ENCODE data around the gene CFAP97D2.
"Not testable (repeated sequence)": the region's sequence is repeated elsewhere in the genome, so short reads cannot be mapped to it uniquely, and the experiment has no call there.

CFAP97D2 gene

GRCh38 chr13:114236227-114236626 lies 57.2 kb downstream of the CFAP97D2 start:
- DNase-seq (ENCODE audit: low spot score): no peak

GRCh38 chr13:114237415-114238112 lies 58.5 kb downstream of the CFAP97D2 start:
- no peak for DNase-seq (ENCODE audit: low spot score)

- DNase-seq (ENCODE audit: low spot score): no peak
Observed at GRCh38 chr13:114241918-114242317, 62.9 kb downstream of the CFAP97D2 start.

- DNase-seq (ENCODE audit: low spot score): no peak
Observed at GRCh38 chr13:114243971-114244370, 64.9 kb downstream of the CFAP97D2 start.

DNA sequence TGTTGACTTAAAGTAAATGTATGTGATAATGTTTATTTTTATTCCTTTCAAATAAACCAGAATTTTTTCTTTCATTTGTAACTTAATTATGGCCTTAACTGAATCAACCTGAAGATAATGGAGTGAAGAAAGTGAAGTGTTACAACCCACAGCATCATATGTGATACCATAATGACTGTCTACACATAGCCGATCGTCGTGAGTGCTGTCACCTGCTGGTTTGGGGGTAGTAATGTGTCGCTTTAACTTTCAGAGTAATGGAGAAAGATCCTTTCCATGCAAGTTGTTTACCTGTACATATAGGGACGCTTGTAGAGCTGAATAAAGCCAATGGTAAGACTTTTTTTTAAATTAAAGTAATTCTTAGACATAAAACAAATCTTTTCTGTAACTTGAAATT lies 65.6 kb downstream of the CFAP97D2 start:
- DNase-seq (ENCODE audit: low spot score): no peak

GRCh38 chr13:114248011-114248410 lies 69.0 kb downstream of the CFAP97D2 start:
- DNase-seq (ENCODE audit: low spot score): no peak

DNA sequence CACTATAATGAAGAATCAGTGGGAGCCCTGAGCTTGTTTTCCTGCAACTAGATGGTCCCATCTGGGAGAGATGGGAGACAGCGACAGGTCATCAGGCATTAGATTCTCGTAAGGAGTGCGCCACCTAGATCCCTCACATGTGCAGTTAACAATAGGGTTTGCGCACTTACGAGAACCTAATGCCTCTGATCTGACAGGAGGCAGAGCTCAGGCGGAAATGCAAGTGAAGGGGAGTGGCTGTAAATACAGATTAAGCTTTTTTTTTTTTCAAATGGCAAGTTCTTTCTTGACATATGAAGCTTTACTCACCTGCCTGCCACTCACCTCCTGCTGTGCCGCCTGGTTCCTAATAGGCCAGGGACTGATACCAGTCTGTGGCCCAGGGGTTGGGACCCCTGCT lies 70.0 kb downstream of the CFAP97D2 start:
- DNase-seq (ENCODE audit: low spot score): no peak

DNA sequence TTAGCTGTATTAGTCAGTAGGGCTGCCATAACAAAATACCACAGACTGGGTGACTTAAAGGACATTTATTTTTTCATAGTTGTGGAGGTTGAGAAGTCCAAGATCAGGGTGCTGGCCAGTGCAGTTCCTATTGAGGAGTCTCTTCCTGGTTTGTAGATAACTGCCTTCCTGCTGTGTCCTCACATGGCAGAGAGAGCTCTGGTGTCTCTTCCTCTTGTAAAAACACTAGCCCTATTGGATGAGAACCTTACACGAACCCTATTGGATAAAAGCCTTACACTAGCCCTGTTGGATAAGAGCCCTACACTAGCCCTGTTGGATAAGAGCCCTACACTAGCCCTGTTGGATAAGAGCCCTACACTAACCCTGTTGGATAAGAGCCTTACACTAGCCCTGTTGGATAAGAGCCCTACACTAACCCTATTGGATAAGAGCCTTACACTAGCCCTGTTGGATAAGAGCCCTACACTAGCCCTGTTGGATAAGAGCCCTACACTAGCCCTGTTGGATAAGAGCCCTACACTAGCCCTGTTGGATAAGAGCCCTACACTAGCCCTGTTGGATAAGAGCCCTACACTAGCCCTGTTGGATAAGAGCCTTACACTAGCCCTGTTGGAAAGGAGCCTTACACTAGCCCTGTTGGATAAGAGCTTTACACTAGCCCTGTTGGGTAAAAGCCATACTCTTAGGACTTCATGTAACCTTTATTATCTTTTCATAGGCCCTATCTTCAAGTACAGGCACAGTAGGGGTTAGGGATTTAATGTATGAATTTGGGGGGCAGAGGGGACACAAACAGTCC lies 72.8 kb downstream of the CFAP97D2 start:
- DNase-seq (ENCODE audit: low spot score): not testable (repeated sequence)

GRCh38 chr13:114256547-114256946 lies 77.5 kb downstream of the CFAP97D2 start:
- DNase-seq (ENCODE audit: low spot score): no peak

DNA sequence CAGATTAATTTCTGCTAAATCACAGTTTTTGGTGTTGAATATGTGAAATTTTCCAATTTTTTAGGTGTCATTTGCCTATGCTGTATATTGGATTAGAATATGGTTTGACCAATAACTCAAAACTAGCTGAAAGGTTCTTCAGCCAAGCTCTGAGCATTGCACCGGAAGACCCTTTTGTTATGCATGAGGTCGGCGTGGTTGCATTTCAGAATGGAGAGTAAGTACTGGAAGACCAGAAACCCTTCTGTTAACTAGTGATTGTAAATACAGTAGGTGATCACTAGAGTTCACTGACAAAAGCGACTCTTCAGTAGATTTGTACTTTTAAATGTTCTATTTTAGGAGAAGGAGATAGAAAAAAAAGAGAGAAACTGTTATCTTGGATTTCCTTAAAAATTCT lies 78.0 kb downstream of the CFAP97D2 start:
- no peak for DNase-seq (ENCODE audit: low spot score)

DNA sequence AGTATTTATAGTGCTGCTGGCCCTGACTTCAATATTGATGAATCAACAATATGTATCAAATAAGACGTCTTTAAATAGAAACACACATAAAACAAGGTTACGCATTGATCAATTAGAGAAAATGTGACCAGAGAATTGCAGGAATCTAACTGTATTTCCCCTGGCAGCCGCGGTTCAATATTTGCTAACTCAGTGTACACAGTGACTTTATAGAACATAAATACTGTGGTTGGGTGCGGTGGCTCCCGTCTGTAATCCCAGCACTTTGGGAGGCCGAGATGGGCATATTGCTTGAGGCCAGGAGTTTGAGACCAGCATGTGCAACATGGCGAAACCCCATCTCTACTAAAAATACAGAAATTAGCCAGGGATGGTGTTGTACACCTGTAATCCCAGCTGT lies 79.5 kb downstream of the CFAP97D2 start:
- DNase-seq (ENCODE audit: low spot score): no peak

DNA sequence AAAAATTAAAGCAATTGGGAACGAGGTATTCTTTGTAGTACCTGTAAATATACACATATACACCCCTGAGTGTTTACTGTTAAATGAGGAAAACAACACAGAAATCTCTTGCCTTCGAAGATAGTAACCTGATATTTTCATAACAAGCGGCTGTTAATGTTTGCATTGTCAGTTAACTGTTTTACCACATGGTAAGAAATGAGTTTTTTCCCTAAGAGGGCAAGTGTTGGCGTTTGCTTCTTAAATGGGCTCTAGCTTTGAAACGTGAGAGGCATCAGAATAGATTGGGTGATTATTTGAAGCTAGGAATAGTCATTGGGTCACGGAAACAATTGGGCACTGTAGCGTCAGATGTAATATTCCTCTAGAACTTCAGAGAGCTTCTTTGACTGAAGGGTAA lies 80.3 kb downstream of the CFAP97D2 start:
- no peak for DNase-seq (ENCODE audit: low spot score)

DNA sequence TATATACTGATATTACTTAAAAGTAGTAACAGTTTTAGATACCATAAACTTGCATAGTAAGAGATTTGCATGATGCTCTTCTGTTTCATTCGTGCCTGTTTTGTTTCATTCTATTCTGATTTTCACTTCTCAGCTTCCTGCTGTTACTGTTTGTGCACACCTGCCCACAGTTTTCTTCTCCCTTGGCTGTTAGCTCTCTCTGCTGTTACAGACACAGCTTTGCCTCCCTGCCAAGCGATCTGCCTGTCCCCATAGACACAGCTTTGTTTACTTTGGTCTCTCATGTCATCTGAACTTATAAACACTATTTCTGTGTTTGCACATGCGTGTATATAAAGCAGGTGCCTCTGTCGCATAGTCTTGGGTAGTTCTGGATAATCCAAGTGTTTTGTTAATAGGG lies 80.9 kb downstream of the CFAP97D2 start:
- no peak for DNase-seq (ENCODE audit: low spot score)

GRCh38 chr13:114260814-114261213 lies 81.8 kb downstream of the CFAP97D2 start:
- DNase-seq (ENCODE audit: low spot score): no peak

GRCh38 chr13:114261328-114261965 lies 82.4 kb downstream of the CFAP97D2 start:
- no peak for DNase-seq (ENCODE audit: low spot score)

DNA sequence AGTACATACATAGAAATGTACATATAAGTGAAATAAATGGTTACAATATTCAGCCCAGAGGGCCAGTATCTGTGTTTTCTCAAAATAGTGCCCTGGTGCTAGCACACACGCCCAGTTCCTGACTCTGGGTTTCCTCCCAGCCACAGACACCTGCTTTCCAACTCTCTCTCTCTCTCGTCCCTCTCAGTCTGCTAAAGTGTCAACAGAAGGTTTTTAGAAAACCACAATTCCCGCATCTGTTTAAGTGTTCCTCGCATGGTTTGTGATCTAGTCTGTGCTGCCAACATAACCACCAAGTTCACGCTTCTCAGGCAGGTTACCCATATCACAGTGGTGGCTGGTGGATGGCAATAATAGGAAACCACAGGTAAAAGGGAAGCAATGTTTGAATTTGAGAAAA lies 84.5 kb downstream of the CFAP97D2 start:
- no peak for DNase-seq (ENCODE audit: low spot score)

DNA sequence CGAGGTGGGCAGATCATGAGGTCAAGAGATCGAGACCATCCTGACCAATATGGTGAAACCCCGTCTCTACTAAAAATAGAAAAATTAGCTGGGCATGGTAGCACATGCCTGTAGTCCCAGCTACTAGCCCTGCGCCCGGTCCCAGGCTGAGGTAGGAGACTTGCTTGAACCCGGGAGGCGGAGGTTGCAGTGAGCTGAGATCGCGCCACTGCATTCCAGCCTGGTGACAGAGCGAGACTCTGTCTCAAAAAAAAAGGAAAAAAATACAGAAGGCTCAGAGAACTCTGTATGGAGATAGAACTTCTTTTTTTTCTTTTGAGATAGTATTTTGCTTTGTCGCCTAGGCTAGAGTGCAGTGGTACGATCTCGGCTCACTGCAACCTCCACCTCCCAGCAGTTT lies 85.3 kb downstream of the CFAP97D2 start:
- DNase-seq (ENCODE audit: low spot score): not testable (repeated sequence)

DNA sequence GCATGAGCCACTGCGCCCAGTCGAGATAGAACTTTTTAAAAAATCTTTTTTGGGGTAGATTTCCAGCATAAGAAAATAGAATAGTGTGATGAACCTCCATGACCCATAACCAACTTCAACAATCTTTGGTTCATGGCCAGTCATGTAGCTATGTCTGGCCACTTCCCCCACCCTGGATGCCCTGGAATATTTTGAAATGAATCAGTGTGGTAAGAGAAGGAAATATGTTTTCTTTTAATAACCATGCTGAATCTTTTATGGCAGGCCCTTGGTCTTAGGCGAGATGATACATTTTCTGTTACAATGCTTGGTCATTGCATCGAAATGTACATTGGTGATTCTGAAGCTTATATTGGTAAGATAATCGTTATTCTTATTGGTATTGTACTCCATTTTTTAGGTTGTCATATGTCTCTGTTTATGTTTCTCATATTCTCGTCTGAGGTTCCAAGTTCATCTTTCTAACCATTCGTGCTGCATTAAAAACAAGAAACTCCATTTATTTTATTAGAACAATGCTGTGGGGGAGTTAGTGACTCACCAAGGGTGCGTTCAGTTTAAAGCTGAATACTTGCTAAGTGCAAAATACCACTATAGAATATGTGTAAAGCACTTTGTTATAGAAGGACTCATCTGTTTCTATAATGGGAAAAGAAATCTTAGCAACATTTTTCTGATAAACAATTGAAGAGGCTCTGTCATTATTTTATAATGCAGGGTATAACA lies 86.0 kb downstream of the CFAP97D2 start:
- DNase-seq (ENCODE audit: low spot score): no peak

DNA sequence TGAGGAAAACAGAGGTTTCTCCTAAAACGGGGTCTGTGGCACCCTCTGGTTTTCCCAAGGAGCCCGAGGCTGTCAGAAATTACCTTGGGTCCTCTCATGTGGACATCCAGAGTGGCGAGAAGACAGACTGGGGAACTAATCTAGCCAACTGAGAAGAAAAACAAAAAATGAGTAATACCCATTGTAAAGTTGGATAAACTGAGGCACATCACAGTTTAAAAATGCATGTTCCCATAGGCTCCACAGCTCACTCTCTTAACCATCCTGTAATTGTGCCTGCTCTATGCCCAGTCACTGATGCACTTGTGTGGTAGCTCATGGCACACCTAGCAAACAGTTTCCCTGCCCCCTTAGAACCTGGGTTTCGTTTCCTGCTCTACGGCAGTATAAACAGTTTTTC lies 87.2 kb downstream of the CFAP97D2 start:
- DNase-seq (ENCODE audit: low spot score): no peak

DNA sequence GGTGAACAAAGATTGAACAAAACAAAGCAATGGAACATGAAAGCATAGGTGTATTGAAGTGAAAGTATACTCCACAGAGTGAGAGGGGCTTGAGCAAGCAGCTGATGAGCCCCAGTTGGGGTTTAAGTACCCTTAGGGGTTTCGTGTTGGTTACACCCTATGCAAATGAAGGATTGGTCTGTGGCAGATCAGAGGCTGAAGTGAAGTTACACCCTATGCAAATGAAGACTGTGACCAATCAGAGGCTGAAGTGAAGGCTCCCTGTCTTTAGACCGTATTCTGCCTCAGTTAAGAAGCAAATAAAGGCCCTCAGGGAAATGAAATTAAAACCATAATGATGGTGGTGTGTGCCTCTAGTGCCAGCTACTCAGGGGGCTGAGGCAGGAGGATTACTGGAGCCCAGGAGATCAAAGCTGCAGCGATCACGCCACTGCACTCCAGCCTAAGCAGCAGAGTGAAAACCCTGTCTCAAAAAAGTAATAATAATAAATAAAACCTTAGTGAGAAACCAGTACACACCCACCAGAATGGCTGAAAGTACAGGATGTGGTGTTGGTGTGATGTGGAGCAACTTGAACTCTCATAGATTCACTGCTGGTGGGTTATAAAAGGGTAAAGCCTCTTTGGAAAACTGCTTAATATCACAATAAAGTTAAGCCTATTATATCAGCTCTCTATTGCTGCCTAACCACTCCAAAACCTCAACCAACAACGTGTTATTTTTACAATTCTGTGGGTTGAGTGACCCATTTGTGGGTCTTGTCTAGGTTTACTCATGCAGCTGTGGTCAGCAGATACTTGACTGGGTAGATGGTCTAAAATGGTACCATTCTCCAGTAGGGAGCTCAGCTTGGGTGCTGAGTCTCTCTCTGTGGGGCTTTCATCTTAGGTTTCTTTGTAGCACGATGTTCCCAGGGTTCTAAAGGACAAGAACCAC lies 89.6 kb downstream of the CFAP97D2 start:
- DNase-seq (ENCODE audit: low spot score): no peak

GRCh38 chr13:114269281-114269770 lies 90.3 kb downstream of the CFAP97D2 start:
- no peak for DNase-seq (ENCODE audit: low spot score)
